ENCODE data around the gene PXYLP1. TPM values are rescaled to one million over a fixed set of nuclear protein-coding genes. Genes with fewer than 3 reads are reported as not detected.
"Not testable (repeated sequence)": the region's sequence is repeated elsewhere in the genome, so short reads cannot be mapped to it uniquely, and the experiment has no call there.

The PXYLP1 gene
- total RNA-seq, 1 experiment from 2014 or later = 16.7 TPM

DNA sequence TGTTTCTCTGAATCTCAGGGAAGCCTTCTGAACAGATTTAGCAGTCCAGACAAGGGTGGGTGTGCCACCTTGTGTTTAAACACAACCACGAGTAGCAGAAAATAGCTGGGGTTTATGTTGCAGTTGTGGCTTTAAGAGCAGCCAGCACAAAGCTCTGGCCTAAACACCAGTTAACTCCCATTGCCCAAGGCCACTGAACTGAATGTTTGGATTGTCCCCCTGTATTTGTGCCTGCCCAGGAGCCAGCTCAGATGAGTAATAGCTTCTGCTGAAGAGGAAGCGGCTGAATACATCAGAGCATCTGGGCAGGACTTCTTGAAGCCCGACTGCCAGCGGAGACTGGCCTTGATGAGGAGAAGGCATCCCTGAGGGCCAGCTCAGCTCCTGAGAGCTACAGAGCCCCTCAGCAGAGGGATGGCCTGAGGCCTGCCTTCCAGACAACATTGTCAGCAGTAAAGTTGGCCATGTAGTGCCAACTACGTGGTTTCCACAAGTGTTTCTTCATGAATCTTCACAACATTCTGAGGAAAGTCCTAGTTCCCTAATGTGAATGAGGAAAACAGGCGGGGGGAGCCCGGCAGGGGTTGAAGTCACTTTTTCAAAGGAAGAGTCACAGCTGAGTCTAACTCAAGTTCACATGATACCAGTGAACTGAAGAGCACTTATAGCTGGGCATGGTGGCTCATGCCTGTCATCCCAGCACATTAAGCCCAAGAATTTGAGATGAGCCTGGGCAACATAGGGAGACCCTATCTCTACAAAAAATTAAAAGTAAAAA is 70.9 kb downstream of the PXYLP1 start:
- no peaks in the 10 kb centered on the region for H3K36me3 ChIP-seq (replicated peaks; ENCODE audit: control insufficient read depth, insufficient read depth, low read length)
- no peaks in the 10 kb centered on the region for H3K27me3 ChIP-seq (ENCODE audit: control insufficient read depth, insufficient read depth, low read length)
- H3K4me3 ChIP-seq (ENCODE audit: insufficient read depth, low read depth, low read length) = no peak overlapping the region
- no peak for DNase-seq

DNA sequence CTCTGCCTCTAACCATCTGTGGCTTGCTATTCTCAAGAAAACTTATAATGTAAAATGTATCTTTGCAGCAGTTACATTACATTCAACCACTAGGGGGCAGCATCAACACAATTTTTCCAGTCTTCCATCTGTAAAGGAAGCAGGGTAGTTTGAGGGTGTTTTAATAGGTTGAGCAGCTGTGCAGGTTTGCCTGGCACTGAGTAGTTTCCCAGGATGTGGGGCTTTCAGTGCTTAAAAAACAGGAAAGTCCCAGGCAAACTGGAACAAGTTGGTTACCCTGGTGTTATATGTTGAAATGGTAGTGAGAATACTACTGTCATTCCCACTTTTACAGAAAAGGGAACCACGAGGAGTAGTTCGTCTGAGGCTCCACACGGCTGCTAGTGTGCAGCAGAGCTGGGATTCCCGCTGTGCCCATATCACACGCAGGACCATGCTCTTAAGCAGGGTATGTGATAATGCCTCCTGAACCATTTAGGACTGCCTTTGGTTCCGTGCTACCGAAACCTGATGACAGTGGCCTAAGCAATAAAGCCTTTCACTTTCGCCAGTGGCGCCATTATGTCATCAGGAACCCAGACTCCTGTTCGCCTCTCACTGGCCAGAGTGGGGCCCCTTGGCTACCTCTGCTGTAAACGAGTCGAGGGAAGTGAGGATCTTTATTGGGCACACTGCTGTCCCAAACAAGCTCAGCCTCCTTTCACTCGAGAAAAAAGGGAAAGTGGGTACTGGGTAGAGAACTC is 72.0 kb downstream of the PXYLP1 start:
- peaks cover 2% of the 10 kb centered on the region; the same call in 1 of the 2 replicates for H3K27me3 ChIP-seq (ENCODE audit: control insufficient read depth, insufficient read depth, low read length)
- H3K4me3 ChIP-seq (ENCODE audit: insufficient read depth, low read depth, low read length) = no peak overlapping the region
- peak; percentile 68 for DNase-seq
- no peaks in the 10 kb centered on the region for H3K36me3 ChIP-seq (replicated peaks; ENCODE audit: control insufficient read depth, insufficient read depth, low read length)

DNA sequence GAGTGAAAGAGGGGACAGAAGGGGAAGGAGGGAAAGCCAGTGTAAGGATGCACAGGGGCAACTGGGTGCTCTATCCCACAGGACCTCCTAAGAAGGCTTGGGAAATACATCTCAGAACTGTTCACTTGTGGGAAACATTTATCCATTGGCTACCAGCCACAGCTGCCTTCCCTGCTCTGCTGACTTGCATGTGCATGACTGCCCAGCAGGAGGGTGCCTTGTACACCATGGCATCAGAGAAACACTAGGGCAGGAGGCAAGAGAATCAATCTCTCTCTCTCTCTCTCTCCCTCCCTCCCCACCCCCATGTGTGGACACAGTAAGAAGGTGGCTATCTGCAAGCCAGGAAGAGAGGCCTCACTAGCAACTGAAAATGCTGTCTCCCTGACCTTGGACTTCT is 73.8 kb downstream of the PXYLP1 start:
- DNase-seq = no peak
- Histone ChIP-seq H3K27me3 (ENCODE audit: control insufficient read depth, insufficient read depth, low read length) (peaks cover 2% of the 10 kb centered on the region; the same call in 1 of the 2 replicates), H3K36me3 (replicated peaks; ENCODE audit: control insufficient read depth, insufficient read depth, low read length) (no peaks in the 10 kb centered on the region)

DNA sequence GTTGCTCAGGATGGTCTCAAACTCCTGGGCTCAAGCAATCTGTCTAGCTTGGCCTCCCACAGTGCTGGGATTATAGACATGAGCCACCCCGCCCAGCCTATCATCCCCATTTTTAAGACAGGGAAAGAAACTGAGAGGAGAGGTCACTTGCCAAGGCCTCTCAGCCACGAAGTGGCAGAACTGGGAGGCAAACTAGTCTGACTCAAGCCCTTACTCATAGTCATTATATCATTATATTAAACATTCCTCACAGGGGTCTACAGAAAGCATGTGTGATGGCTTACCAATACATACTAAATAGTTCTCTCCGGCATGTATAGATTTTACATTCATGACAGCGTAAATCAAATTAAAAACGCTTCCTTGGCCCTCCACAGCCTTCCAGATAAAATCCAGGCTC is 74.7 kb downstream of the PXYLP1 start:
- Histone ChIP-seq H3K27me3 (ENCODE audit: control insufficient read depth, insufficient read depth, low read length) (peaks cover 2% of the 10 kb centered on the region; the same call in 1 of the 2 replicates), H3K4me3 (ENCODE audit: insufficient read depth, low read depth, low read length) (no peak overlapping the region), H3K36me3 (replicated peaks; ENCODE audit: control insufficient read depth, insufficient read depth, low read length) (no peaks in the 10 kb centered on the region)
- DNase-seq = no peak

More for the DNA sequence above, 73.8 kb downstream of the PXYLP1 start:
- H3K4me3 ChIP-seq (ENCODE audit: insufficient read depth, low read depth, low read length) = no peak overlapping the region

DNA sequence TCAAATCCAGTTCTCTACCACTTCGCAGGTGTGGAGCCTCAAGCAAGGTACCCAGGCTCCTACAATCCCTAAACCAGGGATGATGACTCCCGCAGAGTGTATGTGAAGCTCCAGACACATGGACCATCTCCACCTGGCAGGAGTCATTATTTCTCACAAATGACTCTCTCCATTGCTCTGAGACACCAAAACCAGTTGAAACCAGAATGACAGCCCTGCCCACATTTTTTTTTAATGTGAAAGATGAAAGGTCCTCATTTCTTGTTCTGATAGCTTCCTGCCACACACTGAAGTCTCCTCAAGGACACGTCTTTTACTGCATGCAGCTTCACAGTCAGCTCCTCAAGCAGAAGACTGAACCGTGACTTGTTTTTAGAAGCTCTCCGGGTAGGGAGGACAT is 75.3 kb downstream of the PXYLP1 start:
- DNase-seq = no peak
- Histone ChIP-seq H3K27me3 (ENCODE audit: control insufficient read depth, insufficient read depth, low read length) (peaks cover 2% of the 10 kb centered on the region; the same call in 1 of the 2 replicates), H3K4me3 (ENCODE audit: insufficient read depth, low read depth, low read length) (no peak overlapping the region), H3K36me3 (replicated peaks; ENCODE audit: control insufficient read depth, insufficient read depth, low read length) (no peaks in the 10 kb centered on the region)

DNA sequence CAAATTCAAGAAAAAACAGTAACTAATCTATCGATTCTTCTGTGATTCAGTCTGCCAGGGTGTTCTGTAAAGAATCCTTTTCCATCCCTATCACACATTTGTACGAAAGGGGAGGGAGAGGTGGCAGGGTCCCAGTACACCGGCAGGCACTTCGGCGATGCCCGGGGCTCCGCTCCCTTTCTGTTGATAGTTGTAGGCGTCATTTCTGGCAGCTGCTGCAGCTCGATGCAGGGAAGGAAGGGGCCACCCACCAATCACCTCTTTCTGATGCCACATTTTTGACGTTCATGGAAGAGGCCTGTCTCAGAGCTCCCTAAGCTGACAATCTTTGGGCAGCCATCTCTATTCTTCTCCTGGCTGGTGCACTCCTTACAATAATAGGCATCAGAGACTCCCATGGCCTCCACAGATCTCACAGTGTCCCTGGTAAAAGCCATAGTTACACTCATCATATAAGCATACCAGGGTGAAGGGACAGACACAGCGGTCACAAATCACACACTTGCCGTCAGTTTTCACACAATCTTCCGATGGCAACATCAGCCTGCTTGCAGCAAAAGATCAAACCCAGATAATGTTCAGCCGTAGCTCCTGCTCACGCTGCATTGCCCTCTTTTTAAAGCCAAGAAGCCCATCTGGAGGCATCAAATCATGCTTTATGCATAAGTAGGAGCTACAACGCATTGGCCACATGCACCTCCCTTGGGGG is 75.9 kb downstream of the PXYLP1 start:
- no peaks in the 10 kb centered on the region for H3K36me3 ChIP-seq (replicated peaks; ENCODE audit: control insufficient read depth, insufficient read depth, low read length)
- H3K4me3 ChIP-seq (ENCODE audit: insufficient read depth, low read depth, low read length) = no peak overlapping the region
- peaks cover 2% of the 10 kb centered on the region; the same call in 1 of the 2 replicates for H3K27me3 ChIP-seq (ENCODE audit: control insufficient read depth, insufficient read depth, low read length)
- DNase-seq = no peak

DNA sequence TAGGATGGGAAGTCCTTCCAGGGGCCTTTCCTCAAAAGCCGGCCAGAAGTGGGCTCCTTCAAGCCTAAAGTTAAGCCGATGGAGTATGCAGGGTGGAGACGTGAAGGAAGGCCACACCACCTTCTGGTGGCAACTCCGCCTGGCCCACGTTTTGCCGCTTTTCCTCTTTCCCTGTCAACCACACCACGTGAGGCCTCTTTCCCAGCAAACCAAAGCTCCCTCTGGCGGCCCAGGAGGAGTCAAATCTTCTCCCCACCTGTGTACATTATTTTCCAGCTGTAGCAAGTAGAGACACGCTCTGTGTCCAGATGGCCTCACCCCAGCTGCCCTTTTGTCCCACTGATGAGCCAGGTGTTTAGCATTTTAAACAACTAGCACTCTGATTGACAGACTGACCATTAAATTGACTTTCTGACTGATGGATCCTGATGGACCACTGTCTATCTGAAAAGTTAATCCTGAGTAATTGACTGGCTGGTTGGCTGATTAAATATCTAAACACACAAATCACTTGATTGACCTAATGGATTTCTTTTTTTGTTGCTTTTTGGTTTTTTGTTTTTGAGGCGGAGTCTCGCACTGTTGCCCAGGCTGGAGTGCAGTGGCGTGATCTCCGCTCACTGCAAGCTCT is 77.1 kb downstream of the PXYLP1 start:
- peaks cover 2% of the 10 kb centered on the region; the same call in 1 of the 2 replicates for H3K27me3 ChIP-seq (ENCODE audit: control insufficient read depth, insufficient read depth, low read length)
- H3K4me3 ChIP-seq (ENCODE audit: insufficient read depth, low read depth, low read length) = no peak overlapping the region
- DNase-seq = peak; percentile 87
- H3K36me3 ChIP-seq (replicated peaks; ENCODE audit: control insufficient read depth, insufficient read depth, low read length) = no peaks in the 10 kb centered on the region

DNA sequence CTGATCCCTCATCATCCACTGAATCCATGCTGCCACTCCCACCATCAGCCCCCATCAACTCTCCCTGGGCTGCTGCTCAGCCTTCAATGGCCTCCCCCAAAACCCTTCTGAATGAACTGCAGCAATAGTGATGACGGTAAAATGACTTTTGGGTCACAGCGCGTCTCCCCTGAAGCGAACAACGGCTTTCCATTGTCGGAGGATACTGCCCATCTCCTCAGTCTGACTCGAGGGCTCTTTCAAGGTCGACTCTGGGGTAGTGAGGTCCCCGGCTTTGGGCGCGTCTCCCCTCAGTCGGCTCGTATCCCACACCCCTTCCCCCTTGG is 79.5 kb downstream of the PXYLP1 start:
- H3K36me3 ChIP-seq (replicated peaks; ENCODE audit: control insufficient read depth, insufficient read depth, low read length) = no peaks in the 10 kb centered on the region
- DNase-seq = no peak
- peaks cover 2% of the 10 kb centered on the region; the same call in 1 of the 2 replicates for H3K27me3 ChIP-seq (ENCODE audit: control insufficient read depth, insufficient read depth, low read length)
- H3K4me3 ChIP-seq (ENCODE audit: insufficient read depth, low read depth, low read length) = peak overlapping the region; percentile 66

DNA sequence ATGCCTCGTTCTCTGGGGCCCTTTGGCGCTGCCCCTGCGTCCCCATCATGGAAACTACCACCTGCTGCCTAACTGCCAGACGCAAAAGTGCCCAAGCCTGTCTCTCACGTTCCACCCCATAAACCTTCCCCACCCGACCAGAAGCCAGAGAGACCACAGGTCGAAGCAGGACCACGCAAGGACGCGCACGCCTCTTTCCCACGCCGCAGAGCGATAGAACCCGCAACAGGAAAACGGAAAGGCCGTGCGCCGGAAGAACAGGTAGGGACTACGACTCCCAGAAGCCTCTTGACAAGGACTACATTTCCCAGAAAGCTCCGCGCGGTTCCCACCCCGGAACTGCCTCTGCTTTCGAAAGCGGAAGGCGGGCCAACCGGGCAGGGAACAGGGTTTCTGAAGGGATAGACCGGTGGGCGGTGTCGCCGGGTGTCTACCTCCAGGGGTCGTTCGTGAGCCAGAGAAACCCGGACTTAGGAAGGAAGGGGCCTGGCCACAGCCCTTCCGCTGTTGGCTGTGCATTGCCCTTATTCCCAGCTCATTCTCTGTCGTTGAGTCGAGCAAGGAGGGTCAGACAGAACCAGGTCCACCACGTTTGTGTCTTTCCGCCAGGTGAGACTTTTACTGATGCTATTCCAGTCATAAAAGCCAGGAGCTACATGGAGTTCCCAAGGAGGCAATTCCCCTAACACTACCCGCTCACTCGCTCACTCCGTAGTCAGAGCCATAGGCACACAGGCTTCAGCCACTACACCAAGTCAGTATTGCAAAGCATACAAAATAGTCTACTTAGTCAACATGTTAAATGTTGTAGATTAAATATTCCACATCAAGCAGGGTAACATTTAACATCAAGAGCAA is 80.1 kb downstream of the PXYLP1 start:
- H3K27me3 ChIP-seq (ENCODE audit: control insufficient read depth, insufficient read depth, low read length) = peaks cover 2% of the 10 kb centered on the region; the same call in 1 of the 2 replicates
- DNase-seq = peak; percentile 96
- no peaks in the 10 kb centered on the region for H3K36me3 ChIP-seq (replicated peaks; ENCODE audit: control insufficient read depth, insufficient read depth, low read length)
- H3K4me3 ChIP-seq (ENCODE audit: insufficient read depth, low read depth, low read length) = peak overlapping the region; percentile 66

DNA sequence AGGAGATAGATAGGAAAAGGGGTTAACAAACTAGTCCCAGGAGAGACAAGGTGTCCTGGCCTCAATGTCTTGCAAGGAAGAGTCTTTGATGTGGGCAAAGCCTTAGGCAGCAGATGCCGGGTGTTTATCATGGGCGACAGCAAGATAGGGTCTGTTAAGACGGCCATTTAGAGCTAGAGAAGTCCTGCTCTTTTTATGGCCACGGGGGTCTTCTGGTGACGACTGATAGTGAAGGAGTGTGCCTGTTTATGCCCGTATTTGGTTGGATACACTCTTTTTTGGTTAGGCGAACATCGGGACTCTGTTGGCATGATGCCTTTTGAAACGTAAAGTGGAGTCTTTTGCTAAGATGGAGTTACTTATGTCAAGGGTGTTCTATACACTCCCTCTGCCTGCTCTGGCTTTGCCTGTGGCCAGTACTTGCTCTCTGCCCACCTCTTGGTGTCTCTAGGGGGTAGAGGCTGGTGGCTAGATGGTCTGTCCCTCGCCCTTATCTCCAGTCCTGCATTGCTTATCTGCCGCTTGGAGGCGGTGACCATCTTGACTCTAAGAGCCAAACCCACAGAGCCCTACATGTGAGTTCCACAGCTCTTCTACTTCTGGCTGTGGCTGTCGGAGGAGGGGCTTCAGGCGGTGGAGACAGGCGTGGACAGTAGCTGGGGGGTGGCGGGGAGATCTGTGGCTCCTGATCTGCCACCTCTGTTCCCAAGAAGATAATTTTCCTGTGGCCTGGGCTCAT is 80.9 kb downstream of the PXYLP1 start:
- no peaks in the 10 kb centered on the region for H3K36me3 ChIP-seq (replicated peaks; ENCODE audit: control insufficient read depth, insufficient read depth, low read length)
- DNase-seq = no peak
- no peak overlapping the region for H3K4me3 ChIP-seq (ENCODE audit: insufficient read depth, low read depth, low read length)
- H3K27me3 ChIP-seq (ENCODE audit: control insufficient read depth, insufficient read depth, low read length) = peaks cover 2% of the 10 kb centered on the region; the same call in 1 of the 2 replicates

DNA sequence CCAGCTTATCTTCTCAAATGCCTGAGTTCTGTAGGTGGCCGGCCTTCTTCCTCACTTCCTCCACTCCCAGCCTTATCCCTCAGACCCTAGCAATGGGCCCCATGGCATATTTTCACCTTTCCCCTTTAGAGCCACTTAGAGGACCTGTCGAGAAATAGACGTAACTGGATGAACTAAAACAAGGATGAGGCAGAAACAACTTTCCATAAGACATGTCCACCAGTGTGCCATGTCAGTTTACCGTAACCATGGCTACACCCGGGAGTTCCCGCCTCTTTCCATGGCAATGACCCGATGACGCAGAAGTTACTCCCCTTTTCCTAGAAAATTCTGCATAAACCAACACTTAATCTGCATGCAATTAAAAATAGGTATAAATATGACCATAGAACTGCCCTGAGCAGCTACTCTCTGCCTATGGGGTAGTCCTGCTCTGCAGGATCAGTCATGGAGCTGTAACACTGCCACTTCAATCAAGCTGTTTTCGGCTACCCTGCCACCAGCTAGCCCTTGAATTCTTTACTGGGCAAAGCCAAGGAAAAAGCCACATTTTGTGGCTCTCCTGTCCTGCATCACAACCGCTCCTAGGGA is 81.6 kb downstream of the PXYLP1 start:
- no peak overlapping the region for H3K4me3 ChIP-seq (ENCODE audit: insufficient read depth, low read depth, low read length)
- no peaks in the 10 kb centered on the region for H3K36me3 ChIP-seq (replicated peaks; ENCODE audit: control insufficient read depth, insufficient read depth, low read length)
- H3K27me3 ChIP-seq (ENCODE audit: control insufficient read depth, insufficient read depth, low read length) = peaks cover under 1% of the 10 kb centered on the region; the same call in 1 of the 2 replicates
- no peak for DNase-seq

DNA sequence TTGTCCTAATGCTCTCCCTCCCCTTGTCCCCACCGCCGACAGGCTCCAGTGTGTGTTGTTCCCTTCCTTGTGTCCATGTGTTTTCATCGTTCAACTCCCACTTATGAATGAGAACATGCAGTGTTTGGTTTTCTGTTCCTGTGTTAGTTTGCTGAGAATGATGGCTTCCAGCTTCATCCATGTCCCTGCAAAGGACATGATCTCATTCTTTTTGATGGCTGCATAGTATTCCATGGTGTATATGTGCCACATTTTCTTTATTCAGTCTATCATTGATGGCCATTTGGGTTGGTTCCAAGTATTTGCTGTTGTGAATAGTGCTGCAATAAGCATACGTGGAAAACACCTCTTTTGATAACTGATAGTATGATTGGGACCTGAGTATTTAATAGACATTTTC is 82.8 kb downstream of the PXYLP1 start:
- not testable (repeated sequence) for H3K36me3 ChIP-seq (replicated peaks; ENCODE audit: control insufficient read depth, insufficient read depth, low read length); H3K27me3 ChIP-seq (ENCODE audit: control insufficient read depth, insufficient read depth, low read length); DNase-seq; H3K4me3 ChIP-seq (ENCODE audit: insufficient read depth, low read depth, low read length)

DNA sequence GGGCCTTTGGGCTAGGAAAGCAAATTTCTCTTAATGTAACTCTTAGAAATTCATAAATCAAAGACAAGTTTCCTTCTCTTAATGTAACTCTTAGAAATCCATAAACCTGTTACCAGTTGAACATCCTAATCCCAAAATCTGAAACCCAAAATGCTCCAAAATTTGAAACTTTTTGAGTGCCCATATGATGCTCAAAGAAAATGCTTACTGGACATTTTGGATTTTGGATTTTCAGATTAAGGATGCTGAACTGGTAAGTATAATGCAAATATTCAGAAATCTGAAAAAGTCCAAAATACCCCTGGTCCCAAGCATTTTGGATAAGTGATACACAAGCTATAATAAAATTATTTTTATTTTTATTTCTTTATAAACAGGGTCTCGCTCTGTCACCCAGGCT is 85.2 kb downstream of the PXYLP1 start:
- Histone ChIP-seq H3K27me3 (ENCODE audit: control insufficient read depth, insufficient read depth, low read length) (no peaks in the 10 kb centered on the region), H3K4me3 (ENCODE audit: insufficient read depth, low read depth, low read length) (no peak overlapping the region), H3K36me3 (replicated peaks; ENCODE audit: control insufficient read depth, insufficient read depth, low read length) (no peaks in the 10 kb centered on the region)
- no peak for DNase-seq

All from H7 (cell line).